SK-N-SH (cell line): ENCODE results near the gene TNIP2.

Experiments
- ELF1 ChIP-seq: IDR thresholded peaks from 2 replicates; pipeline ENCODE4 v1.4.0; 2012
- RCOR1 ChIP-seq: fragments of 150-350 bp; IDR thresholded peaks from 2 replicates; pipeline ENCODE4 v1.6.1; 2017; ENCODE audit warnings: antibody characterized with exemption, low read length
- ZBTB33 ChIP-seq: IDR thresholded peaks from 2 replicates; pipeline ENCODE4 v1.4.0; 2012; ENCODE audit warnings: low read depth, borderline replicate concordance
- TF ChIP-seq, protein P1 (sequence below): fragments of 200-600 bp; sonication (generic); IDR thresholded peaks from 2 replicates; pipeline ENCODE4 v1.6.1; 2017; ENCODE audit warnings: antibody characterized with exemption, mild to moderate bottlenecking, moderate library complexity
- TF ChIP-seq, protein P2 (sequence below): IDR thresholded peaks from 2 replicates; pipeline ENCODE4; 2012

DNA sequence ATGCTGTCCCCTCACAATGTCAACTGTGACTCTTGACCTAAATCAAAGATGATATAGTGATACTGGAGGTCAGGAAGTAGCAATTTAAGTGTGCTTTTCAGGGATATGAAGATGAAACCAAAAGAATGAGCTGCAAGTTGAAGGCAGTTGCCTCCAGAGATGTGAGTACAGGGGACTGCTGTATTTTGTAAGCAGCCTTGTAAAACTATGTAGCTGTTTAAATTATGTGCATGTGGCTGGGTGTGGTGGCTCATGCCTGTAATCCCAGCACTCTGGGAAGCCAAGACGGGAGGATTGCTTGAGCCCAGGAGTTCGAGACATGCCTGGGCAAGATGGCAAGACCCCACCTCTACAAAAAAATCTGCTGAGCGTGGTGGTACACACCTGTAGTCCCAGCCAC is 15.1 kb upstream of the TNIP2 start:
- TF ChIP-seq ELF1 = no peak
- TF ChIP-seq RCOR1 = no peak
- TF ChIP-seq, protein P1, sequence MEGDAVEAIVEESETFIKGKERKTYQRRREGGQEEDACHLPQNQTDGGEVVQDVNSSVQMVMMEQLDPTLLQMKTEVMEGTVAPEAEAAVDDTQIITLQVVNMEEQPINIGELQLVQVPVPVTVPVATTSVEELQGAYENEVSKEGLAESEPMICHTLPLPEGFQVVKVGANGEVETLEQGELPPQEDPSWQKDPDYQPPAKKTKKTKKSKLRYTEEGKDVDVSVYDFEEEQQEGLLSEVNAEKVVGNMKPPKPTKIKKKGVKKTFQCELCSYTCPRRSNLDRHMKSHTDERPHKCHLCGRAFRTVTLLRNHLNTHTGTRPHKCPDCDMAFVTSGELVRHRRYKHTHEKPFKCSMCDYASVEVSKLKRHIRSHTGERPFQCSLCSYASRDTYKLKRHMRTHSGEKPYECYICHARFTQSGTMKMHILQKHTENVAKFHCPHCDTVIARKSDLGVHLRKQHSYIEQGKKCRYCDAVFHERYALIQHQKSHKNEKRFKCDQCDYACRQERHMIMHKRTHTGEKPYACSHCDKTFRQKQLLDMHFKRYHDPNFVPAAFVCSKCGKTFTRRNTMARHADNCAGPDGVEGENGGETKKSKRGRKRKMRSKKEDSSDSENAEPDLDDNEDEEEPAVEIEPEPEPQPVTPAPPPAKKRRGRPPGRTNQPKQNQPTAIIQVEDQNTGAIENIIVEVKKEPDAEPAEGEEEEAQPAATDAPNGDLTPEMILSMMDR = no peak
- no peak for TF ChIP-seq ZBTB33
- TF ChIP-seq, protein P2, sequence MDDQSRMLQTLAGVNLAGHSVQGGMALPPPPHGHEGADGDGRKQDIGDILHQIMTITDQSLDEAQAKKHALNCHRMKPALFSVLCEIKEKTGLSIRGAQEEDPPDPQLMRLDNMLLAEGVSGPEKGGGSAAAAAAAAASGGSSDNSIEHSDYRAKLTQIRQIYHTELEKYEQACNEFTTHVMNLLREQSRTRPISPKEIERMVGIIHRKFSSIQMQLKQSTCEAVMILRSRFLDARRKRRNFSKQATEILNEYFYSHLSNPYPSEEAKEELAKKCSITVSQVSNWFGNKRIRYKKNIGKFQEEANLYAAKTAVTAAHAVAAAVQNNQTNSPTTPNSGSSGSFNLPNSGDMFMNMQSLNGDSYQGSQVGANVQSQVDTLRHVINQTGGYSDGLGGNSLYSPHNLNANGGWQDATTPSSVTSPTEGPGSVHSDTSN = no peak
